Measurements from ENCODE around the gene TESK2.
A peak's percentile ranks its signal among the peaks of the same experiment; 100 is the strongest.

The TESK2 gene

GRCh38 chr1:45335855-45336324, 155.1 kb downstream of the TESK2 start:
- no peak for DNase-seq (ENCODE audit: low spot score)

- no peak for DNase-seq (ENCODE audit: low spot score)
Observed at GRCh38 chr1:45334308-45335245, 156.4 kb downstream of the TESK2 start.

- no peak for DNase-seq (ENCODE audit: low spot score)
Observed at GRCh38 chr1:45332346-45332720, 158.6 kb downstream of the TESK2 start.

GRCh38 chr1:45331436-45332345, 159.3 kb downstream of the TESK2 start:
- DNase-seq (ENCODE audit: low spot score) = no peak

- DNase-seq (ENCODE audit: low spot score) = no peak
Observed at GRCh38 chr1:45329445-45329844, 161.5 kb downstream of the TESK2 start.

GRCh38 chr1:45328680-45329079, 162.3 kb downstream of the TESK2 start:
- DNase-seq (ENCODE audit: low spot score) = no peak

GRCh38 chr1:45327644-45328515, 163.1 kb downstream of the TESK2 start:
- no peak for DNase-seq (ENCODE audit: low spot score)

- no peak for DNase-seq (ENCODE audit: low spot score)
Observed at GRCh38 chr1:45326627-45327623, 164.0 kb downstream of the TESK2 start, which contains the start of gene HPDL. TSS of gene HPDL (plus strand) at chr1:45326895. CDS start at chr1:45327149, 254 bp downstream.

- no peak for DNase-seq (ENCODE audit: low spot score)
Observed at GRCh38 chr1:45325851-45326506, 165.0 kb downstream of the TESK2 start.

- no peak for DNase-seq (ENCODE audit: low spot score)
Observed at GRCh38 chr1:45322486-45323040, 168.4 kb downstream of the TESK2 start.

GRCh38 chr1:45321444-45321843, 169.5 kb downstream of the TESK2 start:
- no peak for DNase-seq (ENCODE audit: low spot score)

GRCh38 chr1:45319761-45320160, 171.2 kb downstream of the TESK2 start:
- DNase-seq (ENCODE audit: low spot score) = no peak

- DNase-seq (ENCODE audit: low spot score) = no peak
Observed at GRCh38 chr1:45317166-45317565, 173.8 kb downstream of the TESK2 start.

GRCh38 chr1:45314266-45314665, 176.7 kb downstream of the TESK2 start:
- no peak for DNase-seq (ENCODE audit: low spot score)

GRCh38 chr1:45306905-45307304, 184.1 kb downstream of the TESK2 start:
- DNase-seq (ENCODE audit: low spot score) = no peak

- DNase-seq (ENCODE audit: low spot score) = peak; percentile 84
Observed at GRCh38 chr1:45306319-45306718, 184.6 kb downstream of the TESK2 start.

- no peak for DNase-seq (ENCODE audit: low spot score)
Observed at GRCh38 chr1:45305231-45305630, 185.7 kb downstream of the TESK2 start.

- DNase-seq (ENCODE audit: low spot score) = no peak
Observed at GRCh38 chr1:45304311-45305081, 186.5 kb downstream of the TESK2 start.
